ENCODE measurements around the gene PSENEN. TPM values are rescaled to one million over a fixed set of nuclear protein-coding genes. Genes with fewer than 3 reads are reported as not detected.
A peak's percentile ranks its signal among the peaks of the same experiment; 100 is the strongest.

PSENEN gene
- total and polyA plus RNA-seq, 2 donors (not counting 1 experiment from before 2014, with no cell fraction given) = 16.0 to 31.4 TPM

- no peak overlapping the region for H3K27ac ChIP-seq (ENCODE audit: insufficient read depth, low read length)
- no peak overlapping the region for H3K9ac ChIP-seq (ENCODE audit: insufficient read depth, low read length)
- H3K4me1 ChIP-seq (ENCODE audit: control insufficient read depth, extremely low read depth, insufficient read depth, low read length) = peaks cover 13% of the 10 kb centered on the region
- H4K20me1 ChIP-seq (ENCODE audit: control insufficient read depth, extremely low read depth, insufficient read depth, low read length) = no peaks in the 10 kb centered on the region
- H3K79me2 ChIP-seq (ENCODE audit: control insufficient read depth, insufficient read depth, low read length) = peaks cover 21% of the 10 kb centered on the region
- no peaks in the 10 kb centered on the region for H3K9me3 ChIP-seq (ENCODE audit: control insufficient read depth, insufficient read depth, low read depth, low read length)
- TF ChIP-seq EZH2 (IDR thresholded peaks at IDR 0.05; ENCODE audit: low read length, missing control alignments) (no peak), CTCF (conservative IDR thresholded peaks at IDR 0.05 in 1 of 2, IDR thresholded peaks at IDR 0.05 in 1 of 2; ENCODE audit: low read depth in 1 of 2, low read length in 2 of 2) (no peak)
- H2AFZ ChIP-seq (ENCODE audit: low read length) = no peak overlapping the region
- H3K4me3 ChIP-seq (replicated peaks in 1 of 4; ENCODE audit: control extremely low read depth in 1 of 4, insufficient read depth in 1 of 4, low read depth in 3 of 4, low read length in 4 of 4) = no peak overlapping the region
- DNase-seq (ENCODE audit: low read depth in 2 of 2) = peak in 1 of 2 donors; percentile 29
- H3K27me3 ChIP-seq (ENCODE audit: control insufficient read depth, insufficient read depth, low read length) = no peaks in the 10 kb centered on the region
- no peak overlapping the region for H3K4me2 ChIP-seq (ENCODE audit: extremely low read depth, insufficient read depth, low read length)
- peaks cover 21% of the 10 kb centered on the region for H3K36me3 ChIP-seq (ENCODE audit: control insufficient read depth, insufficient read depth, low read length)
These were observed 7.4 kb downstream of the PSENEN start for GRCh38 chr19:35752746-35753350.

GRCh38 chr19:35753634-35754369, 8.4 kb downstream of the PSENEN start:
- peaks cover 20% of the 10 kb centered on the region for H3K79me2 ChIP-seq (ENCODE audit: control insufficient read depth, insufficient read depth, low read length)
- peaks cover 21% of the 10 kb centered on the region for H3K36me3 ChIP-seq (ENCODE audit: control insufficient read depth, insufficient read depth, low read length)
- H3K27ac ChIP-seq (ENCODE audit: insufficient read depth, low read length) = no peak overlapping the region
- no peak overlapping the region for H3K4me3 ChIP-seq (replicated peaks in 1 of 4; ENCODE audit: control extremely low read depth in 1 of 4, insufficient read depth in 1 of 4, low read depth in 3 of 4, low read length in 4 of 4)
- peak in 1 of 2 donors; percentile 34 for DNase-seq (ENCODE audit: low read depth in 2 of 2)
- H3K9me3 ChIP-seq (ENCODE audit: control insufficient read depth, insufficient read depth, low read depth, low read length) = no peaks in the 10 kb centered on the region
- TF ChIP-seq EZH2 (IDR thresholded peaks at IDR 0.05; ENCODE audit: low read length, missing control alignments) = no peak
- TF ChIP-seq CTCF (conservative IDR thresholded peaks at IDR 0.05 in 1 of 2, IDR thresholded peaks at IDR 0.05 in 1 of 2; ENCODE audit: low read depth in 1 of 2, low read length in 2 of 2) = no peak
- H3K27me3 ChIP-seq (ENCODE audit: control insufficient read depth, insufficient read depth, low read length) = no peaks in the 10 kb centered on the region
- no peak overlapping the region for H3K4me2 ChIP-seq (ENCODE audit: extremely low read depth, insufficient read depth, low read length)
- H3K4me1 ChIP-seq (ENCODE audit: control insufficient read depth, extremely low read depth, insufficient read depth, low read length) = peaks cover 13% of the 10 kb centered on the region
- no peak overlapping the region for H3K9ac ChIP-seq (ENCODE audit: insufficient read depth, low read length)
- no peaks in the 10 kb centered on the region for H4K20me1 ChIP-seq (ENCODE audit: control insufficient read depth, extremely low read depth, insufficient read depth, low read length)
- H2AFZ ChIP-seq (ENCODE audit: low read length) = no peak overlapping the region

- no peak for TF ChIP-seq EZH2 (IDR thresholded peaks at IDR 0.05; ENCODE audit: low read length, missing control alignments)
- H4K20me1 ChIP-seq (ENCODE audit: control insufficient read depth, extremely low read depth, insufficient read depth, low read length) = no peaks in the 10 kb centered on the region
- H3K79me2 ChIP-seq (ENCODE audit: control insufficient read depth, insufficient read depth, low read length) = peaks cover 24% of the 10 kb centered on the region
- H3K36me3 ChIP-seq (ENCODE audit: control insufficient read depth, insufficient read depth, low read length) = peaks cover 23% of the 10 kb centered on the region
- no peak overlapping the region for H3K4me2 ChIP-seq (ENCODE audit: extremely low read depth, insufficient read depth, low read length)
- H3K4me1 ChIP-seq (ENCODE audit: control insufficient read depth, extremely low read depth, insufficient read depth, low read length) = peaks cover 17% of the 10 kb centered on the region
- H3K27me3 ChIP-seq (ENCODE audit: control insufficient read depth, insufficient read depth, low read length) = no peaks in the 10 kb centered on the region
- peak overlapping the region; percentile 94 for H3K9ac ChIP-seq (ENCODE audit: insufficient read depth, low read length)
- peak overlapping the region in 2 of 4 experiments; percentile 49 to 83 for H3K4me3 ChIP-seq (replicated peaks in 1 of 4; ENCODE audit: control extremely low read depth in 1 of 4, insufficient read depth in 1 of 4, low read depth in 3 of 4, low read length in 4 of 4)
- H3K27ac ChIP-seq (ENCODE audit: insufficient read depth, low read length) = peak overlapping the region; percentile 99
- H2AFZ ChIP-seq (ENCODE audit: low read length) = no peak overlapping the region
- DNase-seq (ENCODE audit: low read depth in 2 of 2) = peak in 1 of 2 donors; percentile 24
- no peaks in the 10 kb centered on the region for H3K9me3 ChIP-seq (ENCODE audit: control insufficient read depth, insufficient read depth, low read depth, low read length)
These were observed 9.1 kb downstream of the PSENEN start for GRCh38 chr19:35754370-35755130.

Measured in fibroblast of lung (primary cell).